Lung (tissue), 12 donors: Measurements from ENCODE around the gene PRM3. TPM values are rescaled to one million over a fixed set of nuclear protein-coding genes. Genes with fewer than 3 reads are reported as not detected.
"Not testable (repeated sequence)": the region's sequence is repeated elsewhere in the genome, so short reads cannot be mapped to it uniquely, and the experiment has no call there.

Experiments used
- ATAC-seq: fragments of 200-7000 bp; cut with Tn5 transposase; one replicate; pipeline ENCODE4 v1.9.1; 2020; ENCODE audit warnings: moderate number of reproducible peaks; ENCODE audit not compliant: insufficient read depth, low FRiP score
- DNase-seq, 3 donors: peaks; one replicate each; pipeline ENCODE4 v3.0.0-alpha.2; 2013 to 2017
- H3K27ac ChIP-seq, 2 donors: one replicate each; pipeline ENCODE4 v1.5.1; 2013; ENCODE audit warnings: mild to moderate bottlenecking in 2 of 2, moderate library complexity in 2 of 2, control low read depth in 1 of 2, inconsistent platforms in 1 of 2, low read depth in 1 of 2, low read length in 1 of 2
- H3K27me3 ChIP-seq, 3 donors: one replicate each; pipeline ENCODE4 v1.5.1; 2013; ENCODE audit warnings: low read length in 2 of 3; ENCODE audit not compliant: control insufficient read depth in 3 of 3, insufficient read depth in 3 of 3
- H3K36me3 ChIP-seq, 4 donors: one replicate each; pipeline ENCODE4 v1.5.1; 2013; ENCODE audit warnings: low read length in 4 of 4, mild to moderate bottlenecking in 1 of 4, moderate library complexity in 1 of 4; ENCODE audit not compliant: control insufficient read depth in 4 of 4, insufficient read depth in 4 of 4
- H3K4me1 ChIP-seq, 5 donors: one replicate each; pipeline ENCODE4 v1.5.1; 2013; ENCODE audit warnings: low read length in 5 of 5, mild to moderate bottlenecking in 2 of 5, moderate library complexity in 1 of 5; ENCODE audit not compliant: control insufficient read depth in 5 of 5, insufficient read depth in 5 of 5
- H3K4me3 ChIP-seq: one replicate; pipeline ENCODE4 v1.5.1; 2013; ENCODE audit warnings: mild to moderate bottlenecking, control low read depth, moderate library complexity
- H3K9ac ChIP-seq, 2 donors: one replicate each; pipeline ENCODE4 v1.5.1; 2013; ENCODE audit warnings: low read length in 2 of 2, control low read depth in 1 of 2; ENCODE audit not compliant: insufficient read depth in 1 of 2
- H3K9me3 ChIP-seq, 4 donors: one replicate each; pipeline ENCODE4 v1.5.1; 2013; ENCODE audit warnings: low read length in 3 of 4, mild to moderate bottlenecking in 1 of 4, moderate library complexity in 1 of 4; ENCODE audit not compliant: control insufficient read depth in 4 of 4, insufficient read depth in 3 of 4
- WGBS, 2 donors: extraction: QIAGEN DNeasy Blood & Tissue Kit; methylation state at CpG; one replicate each; pipeline ENCODE4 v1.1.7; 2013; 5-methylcytosine and 5-hydroxymethylcytosine counted together
- polyA plus RNA-seq, 2 donors: library from polyadenylated mRNA; stranded (reverse); fragments of 200-250 nt; gene quantifications; one replicate each; pipeline ENCODE4 v1.2.1, GENCODE V29; 2013
- total RNA-seq, 2 donors: library from RNA; depleted of rRNA in 1 of 2; stranded (reverse); fragments of >200 nt in 1 of 2; gene quantifications; one replicate each; pipeline ENCODE4 v1.2.1, GENCODE V29; 2014 to 2021
- TF ChIP-seq, protein P1 (sequence below): IDR thresholded peaks from 2 replicates; pipeline ENCODE4 v1.5.1; 2012; ENCODE audit warnings: mild to moderate bottlenecking; ENCODE audit errors: control extremely low read depth, extremely low read depth
- donor health status: control.
- donor health status: control.
- donor health status: Bipolar disorder and iron deficiency.
- donor health status: healthy.
- donor health status: DM: yes; HTN: yes; CAD: no.

The PRM3 gene
- total and polyA plus RNA-seq, 4 donors: not detected

DNA sequence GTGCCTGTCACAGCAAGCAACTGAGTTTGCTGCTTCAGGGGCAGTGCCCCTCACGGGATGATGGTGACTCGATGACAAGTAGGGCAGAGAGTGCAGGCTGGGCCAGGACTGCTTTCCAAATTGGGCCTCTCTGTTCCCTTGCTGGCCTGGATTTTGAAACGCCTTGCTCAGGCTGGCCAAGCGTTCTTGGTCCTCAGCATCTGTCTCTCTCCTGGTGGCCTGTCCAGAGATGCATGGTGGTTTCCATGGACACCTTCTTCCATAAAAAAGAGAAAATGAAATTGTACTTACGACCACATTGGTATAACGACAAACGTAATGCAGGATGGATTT lies 27.1 kb upstream of the PRM3 start:
- ATAC-seq (no peak), DNase-seq (no peak)
- no peaks in the 10 kb centered on the region for H3K27me3 ChIP-seq
- H3K4me1 ChIP-seq: peaks cover 3 to 22% (median 6%) of the 10 kb centered on the region in 5 donors
- H3K27ac ChIP-seq: no peak overlapping the region
- H3K9me3 ChIP-seq: no peaks in the 10 kb centered on the region
- H3K36me3 ChIP-seq: no peaks in the 10 kb centered on the region
- H3K9ac ChIP-seq: no peak overlapping the region
- WGBS, 2 donors: 92 to 94% methylated on average over 7 of the region's 7 CpGs
- TF ChIP-seq, protein P1, sequence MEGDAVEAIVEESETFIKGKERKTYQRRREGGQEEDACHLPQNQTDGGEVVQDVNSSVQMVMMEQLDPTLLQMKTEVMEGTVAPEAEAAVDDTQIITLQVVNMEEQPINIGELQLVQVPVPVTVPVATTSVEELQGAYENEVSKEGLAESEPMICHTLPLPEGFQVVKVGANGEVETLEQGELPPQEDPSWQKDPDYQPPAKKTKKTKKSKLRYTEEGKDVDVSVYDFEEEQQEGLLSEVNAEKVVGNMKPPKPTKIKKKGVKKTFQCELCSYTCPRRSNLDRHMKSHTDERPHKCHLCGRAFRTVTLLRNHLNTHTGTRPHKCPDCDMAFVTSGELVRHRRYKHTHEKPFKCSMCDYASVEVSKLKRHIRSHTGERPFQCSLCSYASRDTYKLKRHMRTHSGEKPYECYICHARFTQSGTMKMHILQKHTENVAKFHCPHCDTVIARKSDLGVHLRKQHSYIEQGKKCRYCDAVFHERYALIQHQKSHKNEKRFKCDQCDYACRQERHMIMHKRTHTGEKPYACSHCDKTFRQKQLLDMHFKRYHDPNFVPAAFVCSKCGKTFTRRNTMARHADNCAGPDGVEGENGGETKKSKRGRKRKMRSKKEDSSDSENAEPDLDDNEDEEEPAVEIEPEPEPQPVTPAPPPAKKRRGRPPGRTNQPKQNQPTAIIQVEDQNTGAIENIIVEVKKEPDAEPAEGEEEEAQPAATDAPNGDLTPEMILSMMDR: no peak
- H3K4me3 ChIP-seq: no peak overlapping the region

DNA sequence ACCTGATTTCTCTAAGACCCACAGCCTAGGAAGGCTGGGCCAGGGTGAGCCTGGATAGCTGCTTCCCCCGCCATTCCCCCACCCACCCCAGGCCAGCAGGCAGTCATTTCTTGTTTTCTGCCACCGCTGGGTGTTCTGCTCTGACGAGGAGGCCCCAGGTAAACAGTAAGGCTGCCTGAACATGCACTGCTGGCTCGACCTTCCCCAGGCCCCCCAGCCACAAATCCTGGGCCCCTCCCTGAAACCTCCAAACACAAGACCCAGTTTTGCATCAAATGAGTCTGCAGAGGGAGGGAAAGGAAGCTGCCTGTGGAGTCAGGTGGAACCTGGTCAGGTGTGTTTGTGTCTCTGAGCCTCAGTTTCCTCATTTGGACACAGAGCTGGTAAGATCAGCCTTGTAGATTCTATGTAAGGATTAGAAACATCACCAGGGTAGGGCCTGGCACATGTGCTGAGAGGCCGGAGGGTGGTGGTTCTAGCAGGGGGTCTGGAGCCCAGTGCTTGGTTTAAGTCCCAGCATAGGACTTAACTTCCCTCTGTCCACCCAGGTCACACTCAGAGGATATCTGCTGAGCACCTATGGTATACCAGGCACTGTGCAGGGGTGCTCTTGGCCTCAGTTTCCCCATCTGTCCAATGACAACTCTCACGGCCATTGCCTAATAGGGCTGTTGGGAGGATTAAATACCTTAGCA lies 26.6 kb upstream of the PRM3 start:
- H3K36me3 ChIP-seq: no peaks in the 10 kb centered on the region
- H3K27me3 ChIP-seq: no peaks in the 10 kb centered on the region
- no peak overlapping the region for H3K9ac ChIP-seq
- no peaks in the 10 kb centered on the region for H3K9me3 ChIP-seq
- TF ChIP-seq, protein P1: no peak
- 81 to 90% methylated on average over 6 of the region's 6 CpGs for WGBS, 2 donors
- peaks cover 3 to 22% (median 6%) of the 10 kb centered on the region in 5 donors for H3K4me1 ChIP-seq
- H3K27ac ChIP-seq: no peak overlapping the region
- no peak overlapping the region for H3K4me3 ChIP-seq
- DNase-seq (no peak), ATAC-seq (no peak)

GRCh38 chr16:11298950-11299547 lies 25.6 kb upstream of the PRM3 start:
- not testable (repeated sequence) for H3K27me3 ChIP-seq, H3K9me3 ChIP-seq, H3K36me3 ChIP-seq, DNase-seq, H3K9ac ChIP-seq, H3K4me3 ChIP-seq, ATAC-seq, H3K27ac ChIP-seq
- H3K4me1 ChIP-seq: peaks cover 3 to 22% (median 6%) of the 10 kb centered on the region in 5 donors
- WGBS, 2 donors: 76 to 79% methylated on average over 13 of the region's 13 CpGs

DNA sequence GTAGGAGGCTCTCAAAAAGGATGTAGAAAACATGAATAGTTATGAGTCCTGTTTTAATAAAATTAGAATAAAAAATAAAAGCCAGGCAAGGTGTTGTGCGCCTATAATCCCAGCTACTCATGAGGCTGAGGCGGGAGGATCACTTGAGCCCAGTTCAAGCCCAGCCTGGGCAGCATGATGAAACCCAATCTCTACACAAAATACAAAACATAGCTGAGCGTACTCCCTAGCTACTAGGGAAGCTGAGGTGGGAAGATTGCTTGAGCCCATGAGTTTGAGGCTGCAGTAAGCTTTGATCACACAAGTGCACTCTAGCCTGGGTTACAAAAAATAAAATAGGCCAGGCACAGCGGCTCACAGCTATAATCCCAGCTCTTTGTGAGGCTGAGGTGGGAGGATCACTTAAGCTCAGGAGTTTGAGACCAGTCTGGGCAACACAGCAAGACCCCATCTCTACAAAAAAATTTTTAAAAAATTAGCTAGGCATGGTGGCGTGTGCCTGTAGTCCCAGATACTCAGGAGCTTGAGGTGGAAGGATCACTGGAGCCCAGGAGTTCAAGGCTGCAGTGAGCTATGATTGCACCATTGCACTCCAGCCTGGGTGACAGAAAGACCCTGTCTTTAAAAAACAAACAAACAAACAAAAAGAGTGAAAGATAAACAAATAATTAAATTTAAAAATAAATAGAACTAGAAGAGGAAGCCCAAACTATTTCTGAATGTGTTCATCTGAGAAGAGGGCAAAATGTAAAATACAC lies 24.9 kb upstream of the PRM3 start:
- TF ChIP-seq, protein P1: no peak
- Histone ChIP-seq H3K4me3 (no peak overlapping the region), H3K27ac (no peak overlapping the region), H3K9ac (no peak overlapping the region), H3K4me1 (peaks cover 3 to 22% (median 6%) of the 10 kb centered on the region in 5 donors), H3K9me3 (no peaks in the 10 kb centered on the region), H3K27me3 (no peaks in the 10 kb centered on the region), H3K36me3 (no peaks in the 10 kb centered on the region)
- 76 to 86% methylated on average over 5 of the region's 5 CpGs for WGBS, 2 donors
- DNase-seq (no peak), ATAC-seq (no peak)
